Astrocyte (in vitro differentiated cells and primary cell): ENCODE data around the gene SH2D7. TPM values are rescaled to one million over a fixed set of nuclear protein-coding genes. Genes with fewer than 3 reads are reported as not detected.

Experiments used
- DNase-seq: peaks from one replicate; pipeline ENCODE4 v3.0.0-alpha.2; 2010; ENCODE audit warnings: low read depth
- FAIRE-seq: peaks from 2 replicates; lab custom pipeline; 2011; peaks lifted over from hg19 to GRCh38; lab: Jason Lieb, UNC
- H2AFZ ChIP-seq: 2 replicates; pipeline ENCODE4 v1.6.0; 2012; ENCODE audit warnings: low read depth, low read length, inconsistent platforms
- H3K27ac ChIP-seq: 2 replicates; pipeline ENCODE4 v1.5.1; 2011; ENCODE audit warnings: low read depth, low read length, inconsistent platforms
- H3K27me3 ChIP-seq: 2 replicates; pipeline ENCODE4 v1.6.0; 2011; ENCODE audit warnings: low read length, inconsistent platforms; ENCODE audit not compliant: insufficient read depth
- H3K36me3 ChIP-seq: 2 replicates; pipeline ENCODE4 v1.5.1; 2011; ENCODE audit warnings: low read length, inconsistent platforms; ENCODE audit not compliant: insufficient read depth
- H3K4me1 ChIP-seq: 2 replicates; pipeline ENCODE4 v1.5.1; 2011; ENCODE audit warnings: low read length, inconsistent platforms; ENCODE audit not compliant: insufficient read depth
- H3K4me2 ChIP-seq: 2 replicates; pipeline ENCODE4 v1.6.0; 2012; ENCODE audit warnings: low read length, inconsistent platforms
- H3K4me3 ChIP-seq: 2 replicates; pipeline ENCODE4 v1.5.1; 2011; ENCODE audit warnings: low read depth, mild to moderate bottlenecking, low read length, inconsistent platforms; ENCODE audit not compliant: insufficient read depth
- H3K79me2 ChIP-seq: 2 replicates; pipeline ENCODE4 v1.6.0; 2012; ENCODE audit warnings: mild to moderate bottlenecking, low read length, inconsistent platforms; ENCODE audit not compliant: insufficient read depth
- H3K9ac ChIP-seq: 2 replicates; pipeline ENCODE4 v1.6.0; 2012; ENCODE audit warnings: mild to moderate bottlenecking, low read length, inconsistent platforms
- H3K9me3 ChIP-seq: 2 replicates; pipeline ENCODE4 v1.5.1; 2012; ENCODE audit warnings: low read depth, mild to moderate bottlenecking, low read length, inconsistent platforms; ENCODE audit not compliant: insufficient read depth
- H4K20me1 ChIP-seq: 2 replicates; pipeline ENCODE4 v1.6.0; 2012; ENCODE audit warnings: low read length, inconsistent platforms; ENCODE audit not compliant: insufficient read depth
- H3K27ac Mint-ChIP-seq: one replicate; pipeline ENCODE4 v1.8.0; 2021; ENCODE audit warnings: mild to moderate bottlenecking, mixed read lengths; ENCODE audit not compliant: unreplicated experiment
- H3K27me3 Mint-ChIP-seq: one replicate; pipeline ENCODE4 v1.8.0; 2021; ENCODE audit warnings: low read depth, mixed read lengths; ENCODE audit not compliant: unreplicated experiment
- H3K36me3 Mint-ChIP-seq: one replicate; pipeline ENCODE4 v1.8.0; 2021; ENCODE audit warnings: low read depth, mixed read lengths; ENCODE audit not compliant: unreplicated experiment
- H3K4me1 Mint-ChIP-seq: one replicate; pipeline ENCODE4 v1.8.0; 2021; ENCODE audit warnings: low read depth, mixed read lengths; ENCODE audit not compliant: unreplicated experiment
- H3K4me3 Mint-ChIP-seq: one replicate; pipeline ENCODE4 v1.8.0; 2021; ENCODE audit warnings: mild to moderate bottlenecking, moderate library complexity, mixed read lengths; ENCODE audit not compliant: unreplicated experiment
- H3K9me3 Mint-ChIP-seq: one replicate; pipeline ENCODE4 v1.8.0; 2021; ENCODE audit warnings: mild to moderate bottlenecking, mixed read lengths; ENCODE audit not compliant: unreplicated experiment
- EZH2 ChIP-seq: IDR thresholded peaks from 2 replicates; pipeline ENCODE4 v1.6.1; 2012; ENCODE audit warnings: mild to moderate bottlenecking, low read length, inconsistent platforms; ENCODE audit not compliant: insufficient read depth
- total RNA-seq: library from RNA; stranded (reverse); gene quantifications from 2 replicates; pipeline ENCODE4 v1.2.1, GENCODE V29; 2021
- TF ChIP-seq, protein P1 (sequence below): IDR thresholded peaks from 2 replicates; pipeline ENCODE4 v1.5.1; 2011; ENCODE audit warnings: low read depth, mild to moderate bottlenecking, inconsistent platforms, low read length, moderate library complexity; ENCODE audit not compliant: insufficient read depth

Gene SH2D7
- total RNA-seq, 1 donor from 2014 or later: not detected

GRCh38 chr15:78108300-78109084, 16.1 kb downstream of the SH2D7 start:
- Mint-ChIP-seq H3K9me3 (no peaks in the 10 kb centered on the region), H3K27ac (no peak overlapping the region), H3K4me1 (peaks cover 5% of the 10 kb centered on the region), H3K36me3 (peaks cover 6% of the 10 kb centered on the region), H3K4me3 (no peak overlapping the region), H3K27me3 (peaks cover 34% of the 10 kb centered on the region)
- Histone ChIP-seq H3K4me2 (no peak overlapping the region), H3K27me3 (peaks cover 2% of the 10 kb centered on the region), H2AFZ (no peak overlapping the region), H3K4me1 (peaks cover 5% of the 10 kb centered on the region), H3K4me3 (no peak overlapping the region), H3K27ac (no peak overlapping the region), H3K9me3 (no peaks in the 10 kb centered on the region), H3K9ac (no peak overlapping the region), H4K20me1 (no peaks in the 10 kb centered on the region), H3K79me2 (no peaks in the 10 kb centered on the region), H3K36me3 (no peaks in the 10 kb centered on the region)
- FAIRE-seq (no peak), DNase-seq (peak; percentile 62)
- TF ChIP-seq, protein P1, sequence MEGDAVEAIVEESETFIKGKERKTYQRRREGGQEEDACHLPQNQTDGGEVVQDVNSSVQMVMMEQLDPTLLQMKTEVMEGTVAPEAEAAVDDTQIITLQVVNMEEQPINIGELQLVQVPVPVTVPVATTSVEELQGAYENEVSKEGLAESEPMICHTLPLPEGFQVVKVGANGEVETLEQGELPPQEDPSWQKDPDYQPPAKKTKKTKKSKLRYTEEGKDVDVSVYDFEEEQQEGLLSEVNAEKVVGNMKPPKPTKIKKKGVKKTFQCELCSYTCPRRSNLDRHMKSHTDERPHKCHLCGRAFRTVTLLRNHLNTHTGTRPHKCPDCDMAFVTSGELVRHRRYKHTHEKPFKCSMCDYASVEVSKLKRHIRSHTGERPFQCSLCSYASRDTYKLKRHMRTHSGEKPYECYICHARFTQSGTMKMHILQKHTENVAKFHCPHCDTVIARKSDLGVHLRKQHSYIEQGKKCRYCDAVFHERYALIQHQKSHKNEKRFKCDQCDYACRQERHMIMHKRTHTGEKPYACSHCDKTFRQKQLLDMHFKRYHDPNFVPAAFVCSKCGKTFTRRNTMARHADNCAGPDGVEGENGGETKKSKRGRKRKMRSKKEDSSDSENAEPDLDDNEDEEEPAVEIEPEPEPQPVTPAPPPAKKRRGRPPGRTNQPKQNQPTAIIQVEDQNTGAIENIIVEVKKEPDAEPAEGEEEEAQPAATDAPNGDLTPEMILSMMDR: peak; percentile 69
- TF ChIP-seq EZH2: no peak

- Mint-ChIP-seq H3K4me1 (peaks cover 5% of the 10 kb centered on the region), H3K27ac (no peak overlapping the region), H3K4me3 (no peak overlapping the region), H3K27me3 (peaks cover 32% of the 10 kb centered on the region), H3K9me3 (no peaks in the 10 kb centered on the region), H3K36me3 (peaks cover 6% of the 10 kb centered on the region)
- Histone ChIP-seq H3K9me3 (no peaks in the 10 kb centered on the region), H3K27me3 (peaks cover 2% of the 10 kb centered on the region), H3K4me1 (peaks cover 5% of the 10 kb centered on the region), H3K36me3 (no peaks in the 10 kb centered on the region), H2AFZ (no peak overlapping the region), H3K4me2 (no peak overlapping the region), H4K20me1 (no peaks in the 10 kb centered on the region), H3K4me3 (no peak overlapping the region), H3K79me2 (no peaks in the 10 kb centered on the region), H3K9ac (no peak overlapping the region), H3K27ac (no peak overlapping the region)
- no peak for DNase-seq
- TF ChIP-seq EZH2: no peak
- TF ChIP-seq, protein P1: no peak
- no peak for FAIRE-seq
These were observed 16.8 kb downstream of the SH2D7 start for GRCh38 chr15:78109156-78109555.

DNA sequence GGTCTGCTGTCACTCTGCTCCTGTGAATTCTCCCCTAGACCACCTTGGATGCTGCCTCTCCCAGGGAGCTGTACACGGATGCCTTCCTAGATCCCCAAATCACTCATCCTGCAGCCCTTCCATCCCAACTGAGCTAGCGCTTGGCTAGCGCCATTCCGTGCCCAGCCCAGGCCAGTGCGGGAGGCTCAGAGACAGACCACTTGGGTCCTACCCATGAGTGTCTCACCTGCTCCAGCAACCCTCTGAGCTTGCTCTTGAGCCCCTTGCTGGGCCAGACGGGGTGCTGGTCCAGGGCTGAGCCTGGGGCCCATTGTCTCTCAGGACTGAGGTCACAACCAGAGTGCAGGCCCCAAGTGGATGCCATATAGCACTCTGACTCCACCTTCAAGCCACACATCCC, 17.7 kb downstream of the SH2D7 start:
- H3K4me3 Mint-ChIP-seq: no peak overlapping the region
- H3K27ac ChIP-seq: no peak overlapping the region
- DNase-seq (no peak), FAIRE-seq (no peak)
- H3K4me1 ChIP-seq: peaks cover 5% of the 10 kb centered on the region
- no peaks in the 10 kb centered on the region for H3K79me2 ChIP-seq
- H3K4me2 ChIP-seq: no peak overlapping the region
- peaks cover 4% of the 10 kb centered on the region for H3K36me3 Mint-ChIP-seq
- peaks cover 5% of the 10 kb centered on the region for H3K4me1 Mint-ChIP-seq
- no peaks in the 10 kb centered on the region for H3K36me3 ChIP-seq
- H3K4me3 ChIP-seq: no peak overlapping the region
- no peak overlapping the region for H3K27ac Mint-ChIP-seq
- no peaks in the 10 kb centered on the region for H3K27me3 ChIP-seq
- no peaks in the 10 kb centered on the region for H4K20me1 ChIP-seq
- peaks cover 30% of the 10 kb centered on the region for H3K27me3 Mint-ChIP-seq
- no peaks in the 10 kb centered on the region for H3K9me3 ChIP-seq
- no peaks in the 10 kb centered on the region for H3K9me3 Mint-ChIP-seq
- TF ChIP-seq, protein P1: no peak
- no peak overlapping the region for H3K9ac ChIP-seq
- no peak overlapping the region for H2AFZ ChIP-seq
